Thyroid gland (tissue), 4 donors: Measurements from ENCODE around the gene ABCA3. TPM values are rescaled to one million over a fixed set of nuclear protein-coding genes. Genes with fewer than 3 reads are reported as not detected.
A peak's percentile ranks its signal among the peaks of the same experiment; 100 is the strongest.
"Not testable (repeated sequence)": the region's sequence is repeated elsewhere in the genome, so short reads cannot be mapped to it uniquely, and the experiment has no call there.

Source experiments
- DNase-seq, 2 donors: peaks; one replicate each; pipeline ENCODE4 v3.0.0-alpha.2; 2019
- H3K27ac ChIP-seq, 3 donors: fragments of 200-600 bp; sonication (generic); 1 replicate in 2 of 3; 2 replicates in 1 of 3; pipeline ENCODE4 v1.5.1; 2016 to 2019; ENCODE audit warnings: mild to moderate bottlenecking in 1 of 3, moderate library complexity in 1 of 3
- H3K27me3 ChIP-seq: fragments of 200-600 bp; sonication (generic); one replicate; pipeline ENCODE4 v1.5.1; 2019
- H3K36me3 ChIP-seq, 2 donors: fragments of 200-600 bp; sonication (generic); one replicate each; pipeline ENCODE4 v1.5.1; 2016 to 2019
- H3K4me1 ChIP-seq, 2 donors: fragments of 200-600 bp; sonication (generic); one replicate each; pipeline ENCODE4 v1.5.1; 2017 to 2019
- H3K4me3 ChIP-seq, 3 donors: fragments of 200-600 bp; sonication (generic); replicated peaks in 1 of 3; 1 replicate in 2 of 3; 2 replicates in 1 of 3; pipeline ENCODE4 v1.5.1; 2016; ENCODE audit warnings: mild to moderate bottlenecking in 1 of 3
- H3K9me3 ChIP-seq: fragments of 200-600 bp; sonication (generic); one replicate; pipeline ENCODE4 v1.5.1; 2017
- POLR2A ChIP-seq, 2 donors: fragments of 450-650 bp; IDR thresholded peaks; one replicate each; pipeline ENCODE4 v1.6.1; 2017; ENCODE audit warnings: antibody characterized with exemption in 2 of 2, mild to moderate bottlenecking in 2 of 2, moderate library complexity in 1 of 2
- WGBS, 2 donors: methylation state at CpG; one replicate each; pipeline ENCODE4 v1.1.5; 2017; 5-methylcytosine and 5-hydroxymethylcytosine counted together
- intact Hi-C: fragments of 100-400 bp; cut with DNase I; formaldehyde crosslinking; loops from one replicate; pipeline ENCODE4 v1.15.1; 2023
- total RNA-seq, 4 donors: library from RNA; depleted of rRNA; stranded (reverse); fragments of >200 nt; gene quantifications; one replicate each; pipeline ENCODE4 v1.2.3, GENCODE V29; 2016
- TF ChIP-seq, protein P1 (sequence below), 6 experiments: fragments of 200-600 bp in 3 of 6; fragments of 450-650 bp in 3 of 6; sonication (generic) in 3 of 6; IDR thresholded peaks; one replicate each; pipeline ENCODE4 v1.5.1; 2016 to 2019; ENCODE audit warnings: antibody characterized with exemption in 6 of 6, mild to moderate bottlenecking in 2 of 6, inconsistent platforms in 1 of 6, moderate library complexity in 1 of 6

ABCA3 gene
- total RNA-seq, 4 donors from 2014 or later = 36.5 to 66.7 (median 60.4) TPM

GRCh38 chr16:2260250-2260649, 80.3 kb downstream of the ABCA3 start:
- Histone ChIP-seq H3K27ac (no peak overlapping the region), H3K27me3 (no peaks in the 10 kb centered on the region), H3K9me3 (no peaks in the 10 kb centered on the region), H3K4me1 (no peaks in the 10 kb centered on the region), H3K36me3 (peaks cover 62 to 79% of the 10 kb centered on the region in 2 donors), H3K4me3 (no peak overlapping the region)
- 97 to 98% methylated on average over 8 of the region's 8 CpGs for WGBS, 2 donors
- no peak for DNase-seq
- intact Hi-C loops = loop anchor here (5.0 to 10.0 kb wide), 2 partner anchors 63 to 165 kb away; partner anchors contain the start of genes CASKIN1 and CCNF
- TF ChIP-seq, protein P1, sequence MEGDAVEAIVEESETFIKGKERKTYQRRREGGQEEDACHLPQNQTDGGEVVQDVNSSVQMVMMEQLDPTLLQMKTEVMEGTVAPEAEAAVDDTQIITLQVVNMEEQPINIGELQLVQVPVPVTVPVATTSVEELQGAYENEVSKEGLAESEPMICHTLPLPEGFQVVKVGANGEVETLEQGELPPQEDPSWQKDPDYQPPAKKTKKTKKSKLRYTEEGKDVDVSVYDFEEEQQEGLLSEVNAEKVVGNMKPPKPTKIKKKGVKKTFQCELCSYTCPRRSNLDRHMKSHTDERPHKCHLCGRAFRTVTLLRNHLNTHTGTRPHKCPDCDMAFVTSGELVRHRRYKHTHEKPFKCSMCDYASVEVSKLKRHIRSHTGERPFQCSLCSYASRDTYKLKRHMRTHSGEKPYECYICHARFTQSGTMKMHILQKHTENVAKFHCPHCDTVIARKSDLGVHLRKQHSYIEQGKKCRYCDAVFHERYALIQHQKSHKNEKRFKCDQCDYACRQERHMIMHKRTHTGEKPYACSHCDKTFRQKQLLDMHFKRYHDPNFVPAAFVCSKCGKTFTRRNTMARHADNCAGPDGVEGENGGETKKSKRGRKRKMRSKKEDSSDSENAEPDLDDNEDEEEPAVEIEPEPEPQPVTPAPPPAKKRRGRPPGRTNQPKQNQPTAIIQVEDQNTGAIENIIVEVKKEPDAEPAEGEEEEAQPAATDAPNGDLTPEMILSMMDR (IDR thresholded peaks at IDR 0.05) = no peak
- no peak for TF ChIP-seq POLR2A (IDR thresholded peaks at IDR 0.05)

DNA sequence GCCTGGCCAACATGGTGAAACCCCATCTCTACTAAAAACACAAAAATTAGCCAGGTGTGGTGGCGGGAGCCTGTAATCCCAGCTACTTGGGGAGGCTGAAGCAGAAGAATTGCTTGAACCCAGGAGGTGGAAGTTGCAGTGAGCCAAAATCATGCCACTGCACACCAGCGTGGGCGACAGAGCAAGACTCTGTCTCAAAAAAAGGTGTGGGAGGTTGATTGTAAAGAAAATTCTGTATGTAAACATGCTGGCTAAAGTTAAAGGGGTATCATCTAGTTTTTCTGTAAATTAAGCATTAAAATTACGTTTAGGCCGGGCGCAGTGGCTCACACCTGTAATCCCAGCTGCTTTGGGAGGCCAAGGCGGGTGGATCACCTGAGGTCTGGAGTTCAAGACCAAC, 82.0 kb downstream of the ABCA3 start:
- peaks cover 78 to 88% of the 10 kb centered on the region in 2 donors for H3K36me3 ChIP-seq
- H3K9me3 ChIP-seq, intact Hi-C loops, H3K27me3 ChIP-seq, H3K4me1 ChIP-seq, H3K4me3 ChIP-seq, H3K27ac ChIP-seq, DNase-seq: not testable (repeated sequence)
- 98% methylated on average over 7 of the region's 7 CpGs for WGBS, 2 donors

DNA sequence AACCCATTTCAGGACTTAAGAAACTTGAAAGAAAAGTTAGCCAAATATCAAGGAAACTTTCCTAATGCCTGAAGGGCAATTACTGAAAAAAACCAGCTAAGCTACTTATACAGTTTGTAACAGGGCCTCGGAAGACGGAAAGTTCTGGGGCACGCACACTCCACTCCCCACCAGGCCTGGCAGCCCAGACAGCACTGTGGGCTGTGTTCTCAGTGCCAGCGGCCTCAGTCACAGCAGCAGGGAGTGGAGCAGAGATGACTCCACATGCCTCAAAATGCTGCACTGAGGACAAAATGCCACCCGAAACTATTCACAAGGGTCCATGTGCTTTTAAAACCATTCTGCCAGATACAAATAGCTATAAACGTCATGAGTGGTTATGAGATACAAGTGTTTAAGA, 82.8 kb downstream of the ABCA3 start:
- 95 to 99% methylated on average over 6 of the region's 6 CpGs for WGBS, 2 donors
- intact Hi-C loops = no loop called here
- H3K4me1 ChIP-seq = peaks cover 0 to 6% of the 10 kb centered on the region in 2 donors
- peaks cover 80 to 88% of the 10 kb centered on the region in 2 donors for H3K36me3 ChIP-seq
- DNase-seq = no peak
- TF ChIP-seq POLR2A (IDR thresholded peaks at IDR 0.05) = no peak
- TF ChIP-seq, protein P1 (IDR thresholded peaks at IDR 0.05) = no peak
- no peaks in the 10 kb centered on the region for H3K9me3 ChIP-seq
- no peaks in the 10 kb centered on the region for H3K27me3 ChIP-seq
- H3K4me3 ChIP-seq = no peak overlapping the region
- no peak overlapping the region for H3K27ac ChIP-seq

GRCh38 chr16:2256531-2257140, 83.9 kb downstream of the ABCA3 start:
- H3K36me3 ChIP-seq = peaks cover 69 to 79% of the 10 kb centered on the region in 2 donors
- H3K4me1 ChIP-seq = peaks cover 3 to 17% of the 10 kb centered on the region in 2 donors
- no peak overlapping the region for H3K4me3 ChIP-seq
- no peak for DNase-seq
- intact Hi-C loops = no loop called here
- no peaks in the 10 kb centered on the region for H3K27me3 ChIP-seq
- TF ChIP-seq, protein P1 (IDR thresholded peaks at IDR 0.05) = no peak
- no peak for TF ChIP-seq POLR2A (IDR thresholded peaks at IDR 0.05)
- H3K9me3 ChIP-seq = no peaks in the 10 kb centered on the region
- 90 to 91% methylated on average over 12 of the region's 12 CpGs for WGBS, 2 donors
- no peak overlapping the region for H3K27ac ChIP-seq

- no peaks in the 10 kb centered on the region for H3K9me3 ChIP-seq
- intact Hi-C loops = no loop called here
- no peak overlapping the region for H3K27ac ChIP-seq
- 56 to 70% methylated on average over 8 to 9 of the region's 11 CpGs for WGBS, 2 donors
- H3K4me3 ChIP-seq = no peak overlapping the region
- no peaks in the 10 kb centered on the region for H3K27me3 ChIP-seq
- H3K36me3 ChIP-seq = peaks cover 46 to 54% of the 10 kb centered on the region in 2 donors
- DNase-seq = peak; percentile 66 to 69
- TF ChIP-seq POLR2A (IDR thresholded peaks at IDR 0.05) = no peak
- TF ChIP-seq, protein P1 (IDR thresholded peaks at IDR 0.05) = no peak
- peaks cover 10 to 33% of the 10 kb centered on the region in 2 donors for H3K4me1 ChIP-seq
Observed at GRCh38 chr16:2253293-2253692, 87.2 kb downstream of the ABCA3 start.
